Cardiac muscle cell (in vitro differentiated cells and primary cell): Measurements from ENCODE around the gene SCD5. TPM values are rescaled to one million over a fixed set of nuclear protein-coding genes. Genes with fewer than 3 reads are reported as not detected.

Experiments
- DNase-seq, 2 donors: peaks; one replicate each; pipeline versions ENCODE4 v3.0.0 to v3.0.0-alpha.2; 2010 to 2017; ENCODE audit warnings: low read depth in 1 of 2, low spot score in 1 of 2
- H3K27ac ChIP-seq: fragments of 200-600 bp; sonication (generic); 2 replicates; pipeline ENCODE4 v1.5.1; 2016
- H3K27me3 ChIP-seq: fragments of 200-600 bp; sonication (generic); 2 replicates; pipeline ENCODE4 v1.6.0; 2016; ENCODE audit warnings: control low read depth
- H3K36me3 ChIP-seq: fragments of 200-600 bp; sonication (generic); 2 replicates; pipeline ENCODE4 v1.5.1; 2016; ENCODE audit warnings: control low read depth
- H3K4me1 ChIP-seq: fragments of 200-600 bp; sonication (generic); 2 replicates; pipeline ENCODE4 v1.8.1; 2017; ENCODE audit warnings: low read depth, mild to moderate bottlenecking, mixed run types
- H3K4me3 ChIP-seq: fragments of 200-600 bp; sonication (generic); 2 replicates; pipeline ENCODE4 v1.5.1; 2016; ENCODE audit warnings: mild to moderate bottlenecking
- H3K9me3 ChIP-seq: fragments of 200-600 bp; sonication (generic); 2 replicates; pipeline ENCODE4 v1.5.1; 2017; ENCODE audit warnings: low read depth, mild to moderate bottlenecking, control low read depth
- polyA plus RNA-seq: library from polyadenylated mRNA; unstranded; fragments of >200 nt; fragmentation: Nextera tagmentation; extraction: Ambion mirVana; gene quantifications from 2 replicates; pipeline ENCODE4 v1.2.1, GENCODE V29; 2016
- total RNA-seq: library from RNA; depleted of rRNA; stranded (reverse); fragments of >200 nt; gene quantifications from 2 replicates; pipeline ENCODE4 v1.2.3, GENCODE V29; 2016
- TF ChIP-seq, protein P1 (sequence below): IDR thresholded peaks from 2 replicates; pipeline ENCODE4 v1.5.1; 2012; ENCODE audit warnings: low read depth, mild to moderate bottlenecking, low read length

Gene SCD5
- total and polyA plus RNA-seq, 2 experiments from 2014 or later: 3.7 to 4.7 TPM

DNA sequence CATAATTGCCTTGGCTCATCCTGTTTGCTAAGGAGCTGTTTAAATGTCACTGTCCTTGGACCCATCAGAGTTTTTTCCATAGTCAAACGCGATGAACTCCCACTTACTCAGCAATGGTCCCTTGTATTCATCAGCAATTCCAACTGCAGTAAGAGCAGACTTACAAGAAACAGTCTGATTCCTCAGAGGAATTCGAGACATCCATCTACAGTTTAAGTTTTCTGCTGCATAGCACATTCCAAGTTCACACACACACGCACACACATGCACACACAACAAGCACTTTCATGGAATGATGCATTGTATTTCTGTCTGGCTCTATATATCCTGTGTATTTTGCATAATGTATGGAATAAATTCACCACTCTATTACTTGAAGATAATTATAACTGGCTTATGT lies 204.1 kb downstream of the SCD5 start:
- H3K27ac ChIP-seq: no peak overlapping the region
- TF ChIP-seq, protein P1, sequence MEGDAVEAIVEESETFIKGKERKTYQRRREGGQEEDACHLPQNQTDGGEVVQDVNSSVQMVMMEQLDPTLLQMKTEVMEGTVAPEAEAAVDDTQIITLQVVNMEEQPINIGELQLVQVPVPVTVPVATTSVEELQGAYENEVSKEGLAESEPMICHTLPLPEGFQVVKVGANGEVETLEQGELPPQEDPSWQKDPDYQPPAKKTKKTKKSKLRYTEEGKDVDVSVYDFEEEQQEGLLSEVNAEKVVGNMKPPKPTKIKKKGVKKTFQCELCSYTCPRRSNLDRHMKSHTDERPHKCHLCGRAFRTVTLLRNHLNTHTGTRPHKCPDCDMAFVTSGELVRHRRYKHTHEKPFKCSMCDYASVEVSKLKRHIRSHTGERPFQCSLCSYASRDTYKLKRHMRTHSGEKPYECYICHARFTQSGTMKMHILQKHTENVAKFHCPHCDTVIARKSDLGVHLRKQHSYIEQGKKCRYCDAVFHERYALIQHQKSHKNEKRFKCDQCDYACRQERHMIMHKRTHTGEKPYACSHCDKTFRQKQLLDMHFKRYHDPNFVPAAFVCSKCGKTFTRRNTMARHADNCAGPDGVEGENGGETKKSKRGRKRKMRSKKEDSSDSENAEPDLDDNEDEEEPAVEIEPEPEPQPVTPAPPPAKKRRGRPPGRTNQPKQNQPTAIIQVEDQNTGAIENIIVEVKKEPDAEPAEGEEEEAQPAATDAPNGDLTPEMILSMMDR: no peak
- no peaks in the 10 kb centered on the region for H3K9me3 ChIP-seq
- H3K36me3 ChIP-seq: no peaks in the 10 kb centered on the region
- no peaks in the 10 kb centered on the region for H3K4me1 ChIP-seq
- no peaks in the 10 kb centered on the region for H3K27me3 ChIP-seq
- DNase-seq: peak in 1 of 2 donors; percentile 7
- H3K4me3 ChIP-seq: no peak overlapping the region

DNA sequence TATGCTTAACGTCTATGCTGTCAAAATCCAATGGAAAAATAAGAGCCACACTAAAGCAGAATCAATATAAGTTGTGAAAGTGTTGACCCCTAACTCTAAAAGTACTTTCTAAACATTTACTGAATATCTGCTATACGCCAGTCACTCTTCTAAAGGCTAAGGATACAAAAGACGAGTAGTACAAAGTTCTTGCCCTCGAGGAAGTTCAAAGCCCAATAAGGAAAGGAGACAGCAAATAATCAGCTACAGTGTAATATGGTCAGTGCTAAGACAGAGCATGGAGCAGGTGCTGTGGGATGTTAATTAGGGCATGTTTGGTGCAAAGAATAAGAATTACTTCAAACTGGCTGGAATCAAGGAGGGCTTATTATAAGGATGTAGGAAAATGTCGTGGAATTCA lies 205.2 kb downstream of the SCD5 start:
- no peaks in the 10 kb centered on the region for H3K36me3 ChIP-seq
- TF ChIP-seq, protein P1: no peak
- H3K4me3 ChIP-seq: no peak overlapping the region
- H3K9me3 ChIP-seq: no peaks in the 10 kb centered on the region
- no peaks in the 10 kb centered on the region for H3K27me3 ChIP-seq
- H3K27ac ChIP-seq: no peak overlapping the region
- no peak for DNase-seq
- no peaks in the 10 kb centered on the region for H3K4me1 ChIP-seq

DNA sequence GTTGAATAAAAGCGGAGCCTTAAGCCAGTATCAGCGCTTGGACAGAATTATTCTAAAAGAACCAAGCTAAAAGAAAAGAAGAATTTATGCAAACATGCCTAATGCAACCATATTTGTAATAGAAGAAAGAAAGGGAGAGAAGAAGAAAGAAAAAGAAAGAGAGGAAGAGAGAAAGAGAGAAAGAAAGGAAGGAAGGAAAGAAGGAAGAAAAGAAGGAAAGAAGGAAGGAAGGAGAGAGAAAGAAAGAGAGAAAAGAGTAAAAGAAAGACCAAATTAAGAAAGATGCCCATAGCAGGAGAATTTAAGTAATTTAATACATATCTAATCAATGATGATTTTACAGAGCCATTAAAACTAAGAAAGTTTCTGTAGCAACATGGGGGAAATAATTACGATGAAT lies 206.0 kb downstream of the SCD5 start:
- no peak for DNase-seq
- H3K27me3 ChIP-seq: no peaks in the 10 kb centered on the region
- no peak overlapping the region for H3K27ac ChIP-seq
- no peaks in the 10 kb centered on the region for H3K36me3 ChIP-seq
- H3K9me3 ChIP-seq: no peaks in the 10 kb centered on the region
- H3K4me1 ChIP-seq: no peaks in the 10 kb centered on the region
- H3K4me3 ChIP-seq: no peak overlapping the region
- TF ChIP-seq, protein P1: no peak

DNA sequence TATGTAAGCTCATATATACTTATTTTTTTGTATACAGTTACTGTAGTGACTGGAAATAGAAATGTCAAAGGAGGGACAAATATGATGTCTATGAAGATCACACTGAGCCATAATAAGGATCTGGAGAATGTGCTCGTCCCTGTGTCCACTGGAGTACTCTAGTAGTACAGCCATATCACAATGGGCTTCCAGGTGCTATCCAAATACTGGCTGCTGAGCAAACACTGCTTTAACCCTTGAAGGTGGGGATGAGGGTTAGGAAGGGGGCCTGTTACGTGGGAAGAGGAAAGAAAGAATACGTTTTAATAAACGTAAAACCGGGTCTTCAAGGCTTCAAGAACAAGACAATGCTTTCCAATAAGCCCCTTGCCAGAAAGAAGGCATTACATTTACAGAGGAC lies 207.0 kb downstream of the SCD5 start:
- Histone ChIP-seq H3K4me1 (no peaks in the 10 kb centered on the region), H3K4me3 (no peak overlapping the region), H3K36me3 (no peaks in the 10 kb centered on the region), H3K27me3 (no peaks in the 10 kb centered on the region), H3K27ac (no peak overlapping the region), H3K9me3 (no peaks in the 10 kb centered on the region)
- no peak for DNase-seq
- TF ChIP-seq, protein P1: no peak

DNA sequence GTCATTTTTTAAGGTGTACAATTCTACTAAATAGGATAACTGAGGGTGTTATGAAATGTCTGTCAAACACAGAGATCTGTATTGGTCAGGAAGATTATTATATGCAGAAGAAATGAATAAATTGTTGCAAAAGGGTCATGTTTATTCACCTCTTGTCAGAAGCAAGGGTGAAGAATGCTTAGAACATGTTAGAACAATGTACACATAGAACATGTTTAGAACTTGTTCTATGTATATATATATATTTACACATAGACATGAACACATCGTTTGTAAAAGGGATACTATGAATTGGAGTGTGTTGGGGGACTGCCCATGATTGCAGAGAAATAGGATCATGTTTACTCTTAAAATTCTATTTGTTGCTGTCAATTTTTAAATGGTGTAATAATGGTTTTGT lies 208.8 kb downstream of the SCD5 start:
- Histone ChIP-seq H3K4me3 (no peak overlapping the region), H3K27me3 (no peaks in the 10 kb centered on the region), H3K4me1 (peaks cover 15% of the 10 kb centered on the region), H3K9me3 (no peaks in the 10 kb centered on the region), H3K27ac (no peak overlapping the region), H3K36me3 (no peaks in the 10 kb centered on the region)
- no peak for DNase-seq
- TF ChIP-seq, protein P1: no peak

DNA sequence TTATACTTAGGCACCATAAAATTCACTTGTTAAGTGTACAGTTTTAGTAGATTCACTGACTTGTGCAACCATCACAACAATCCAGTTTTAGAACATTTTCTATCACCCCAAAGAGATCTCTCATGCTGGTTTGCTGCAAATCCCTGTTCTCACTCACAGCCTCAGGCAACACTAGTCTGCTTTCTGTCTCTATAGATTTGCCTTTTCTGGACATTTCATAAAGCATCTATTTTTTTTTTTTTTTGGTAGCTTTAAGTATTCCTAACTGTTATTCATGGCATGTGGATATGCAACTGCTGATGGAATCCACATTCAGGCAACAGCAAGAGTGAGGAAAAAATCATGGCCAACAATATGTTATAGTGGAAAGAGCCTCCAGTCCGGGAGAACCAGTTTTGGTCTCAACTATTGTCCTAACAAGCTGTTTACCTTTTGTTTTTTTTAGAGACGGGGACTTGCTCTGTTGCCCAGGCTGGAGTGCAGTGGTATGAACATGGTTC lies 209.8 kb downstream of the SCD5 start:
- no peaks in the 10 kb centered on the region for H3K27me3 ChIP-seq

More for the DNA sequence above, 209.8 kb downstream of the SCD5 start:
- Histone ChIP-seq H3K36me3 (no peaks in the 10 kb centered on the region), H3K27ac (no peak overlapping the region), H3K9me3 (no peaks in the 10 kb centered on the region), H3K4me3 (no peak overlapping the region), H3K4me1 (peaks cover 21% of the 10 kb centered on the region)
- DNase-seq: no peak
- TF ChIP-seq, protein P1: no peak
